ENCODE results near the gene PACRG. TPM values are rescaled to one million over a fixed set of nuclear protein-coding genes. Genes with fewer than 3 reads are reported as not detected.

Gene PACRG
- total and polyA plus RNA-seq, 2 of the 4 experiments (the other 2 are of a cell fraction) = not detected

DNA sequence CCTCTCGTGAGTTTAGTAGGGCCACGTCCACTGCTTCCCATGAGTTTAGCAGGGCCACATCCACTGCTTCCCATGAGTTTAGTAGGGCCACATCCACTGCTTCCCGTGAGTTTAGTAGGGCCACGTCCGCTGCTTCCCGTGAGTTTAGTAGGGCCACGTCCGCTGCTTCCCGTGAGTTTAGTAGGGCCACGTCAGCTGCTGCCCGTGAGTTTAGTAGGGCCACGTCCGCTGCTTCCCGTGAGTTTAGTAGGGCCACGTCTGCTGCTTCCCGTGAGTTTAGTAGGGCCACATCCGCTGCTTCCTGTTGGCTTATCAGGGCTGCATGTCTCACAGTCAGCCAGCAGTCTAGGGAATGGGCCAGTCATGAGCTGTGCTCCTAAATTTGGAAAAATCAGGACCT, 573.1 kb downstream of the PACRG start:
- Histone ChIP-seq H2AK5ac (ENCODE audit: low read depth, low read length) (no peak overlapping the region), H3K4me1 (ENCODE audit: control insufficient read depth, insufficient read depth, low read length) (no peaks in the 10 kb centered on the region), H3K4me2 (ENCODE audit: low read depth, low read length) (no peak overlapping the region), H2BK5ac (ENCODE audit: low read depth, low read length, poor library complexity, severe bottlenecking) (no peak overlapping the region), H4K20me1 (ENCODE audit: insufficient read depth, low read length) (no peaks in the 10 kb centered on the region), H3K14ac (replicated peaks; ENCODE audit: low read depth, low read length) (no peak overlapping the region), H3K9ac (ENCODE audit: low read depth, low read length) (no peak overlapping the region), H3K27ac (ENCODE audit: insufficient read depth, low read length) (no peak overlapping the region), H3K9me3 (ENCODE audit: control insufficient read depth, insufficient read depth, low read length) (peaks cover 3% of the 10 kb centered on the region), H2BK20ac (ENCODE audit: low read depth, low read length) (no peak overlapping the region), H2BK120ac (ENCODE audit: low read depth, low read length) (no peak overlapping the region), H3K4ac (ENCODE audit: low read depth, low read length) (no peak overlapping the region), H3K23ac (ENCODE audit: low read depth, low read length) (no peak overlapping the region), H3K27me3 (ENCODE audit: control insufficient read depth, insufficient read depth, low read length) (no peaks in the 10 kb centered on the region), H3K9me1 (ENCODE audit: insufficient read depth, low read length) (no peaks in the 10 kb centered on the region), H3K36me3 (ENCODE audit: control insufficient read depth, insufficient read depth, low read length) (no peaks in the 10 kb centered on the region), H4K8ac (ENCODE audit: low read depth in 2 of 2, low read length in 2 of 2) (no peak overlapping the region), H4K5ac (ENCODE audit: low read depth, low read length) (no peak overlapping the region), H3K18ac (ENCODE audit: low read depth, low read length) (no peak overlapping the region), H3K79me1 (ENCODE audit: low read depth in 1 of 2, low read length in 2 of 2) (no peaks in the 10 kb centered on the region), H2BK15ac (ENCODE audit: low read depth, low read length) (no peak overlapping the region), H2AFZ (replicated peaks; ENCODE audit: low read length, poor library complexity) (no peak overlapping the region), H2AK9ac (replicated peaks; ENCODE audit: low read depth, low read length, poor library complexity) (no peak overlapping the region), H4K91ac (ENCODE audit: insufficient read depth, low read depth, low read length) (no peak overlapping the region), H3K4me3 (ENCODE audit: insufficient read depth, low read depth, low read length) (no peak overlapping the region), H3K56ac (ENCODE audit: extremely low read depth, insufficient read depth, low read length) (no peak overlapping the region)
- POLR2A ChIA-PET (ENCODE audit: unreplicated experiment) = no interaction called here
- BruUV-seq (replicated peaks) = no TSS peak
- 80% methylated on average over 15 of the region's 17 CpGs; no CpG with 5 or more reads in 1 of the 2 experiments for WGBS, 2 experiments (ENCODE audit: extremely low coverage in 2 of 2, insufficient read length in 1 of 2)
- ATAC-seq (ENCODE audit: low read depth) (no peak), DNase-seq (no peak)
- intact Hi-C loops (cut with micrococcal nuclease) = no loop called here
- in situ Hi-C loops (cut with MboI; ENCODE audit: low sequenced_read_pairs) = no loop called here
- CTCF ChIA-PET = interaction anchor here (0.7 kb wide), 1 partner anchor 1310 kb away, joined by 5 read pairs; no protein-coding TSS in a partner anchor
- TF ChIP-seq RAD21 (IDR thresholded peaks at IDR 0.05; ENCODE audit: low read length) (no peak), MXI1 (IDR thresholded peaks at IDR 0.05; ENCODE audit: borderline replicate concordance, low read depth, low read length) (no peak), RCOR1 (IDR thresholded peaks at IDR 0.05; ENCODE audit: insufficient replicate concordance, low read length) (no peak), MAFK (IDR thresholded peaks at IDR 0.05; ENCODE audit: low read depth, low read length) (no peak), ELK1 (IDR thresholded peaks at IDR 0.05; ENCODE audit: borderline replicate concordance, low read depth, low read length) (no peak), POLR2A (IDR thresholded peaks at IDR 0.05; ENCODE audit: low read depth, low read length) (no peak), SMC3 (IDR thresholded peaks at IDR 0.05; ENCODE audit: low read depth, low read length) (no peak), USF2 (IDR thresholded peaks at IDR 0.05; ENCODE audit: low read depth, low read length) (no peak), CEBPB (IDR thresholded peaks at IDR 0.05; ENCODE audit: low read depth, low read length) (no peak), MAZ (IDR thresholded peaks at IDR 0.05; ENCODE audit: borderline replicate concordance, low read depth, low read length) (no peak), FOS (IDR thresholded peaks at IDR 0.05; ENCODE audit: low read depth, low read length) (no peak), RFX5 (IDR thresholded peaks at IDR 0.05; ENCODE audit: low read depth, low read length) (no peak), CHD1 (IDR thresholded peaks at IDR 0.05; ENCODE audit: low read depth, low read length) (no peak)
- TF ChIP-seq, protein P1, sequence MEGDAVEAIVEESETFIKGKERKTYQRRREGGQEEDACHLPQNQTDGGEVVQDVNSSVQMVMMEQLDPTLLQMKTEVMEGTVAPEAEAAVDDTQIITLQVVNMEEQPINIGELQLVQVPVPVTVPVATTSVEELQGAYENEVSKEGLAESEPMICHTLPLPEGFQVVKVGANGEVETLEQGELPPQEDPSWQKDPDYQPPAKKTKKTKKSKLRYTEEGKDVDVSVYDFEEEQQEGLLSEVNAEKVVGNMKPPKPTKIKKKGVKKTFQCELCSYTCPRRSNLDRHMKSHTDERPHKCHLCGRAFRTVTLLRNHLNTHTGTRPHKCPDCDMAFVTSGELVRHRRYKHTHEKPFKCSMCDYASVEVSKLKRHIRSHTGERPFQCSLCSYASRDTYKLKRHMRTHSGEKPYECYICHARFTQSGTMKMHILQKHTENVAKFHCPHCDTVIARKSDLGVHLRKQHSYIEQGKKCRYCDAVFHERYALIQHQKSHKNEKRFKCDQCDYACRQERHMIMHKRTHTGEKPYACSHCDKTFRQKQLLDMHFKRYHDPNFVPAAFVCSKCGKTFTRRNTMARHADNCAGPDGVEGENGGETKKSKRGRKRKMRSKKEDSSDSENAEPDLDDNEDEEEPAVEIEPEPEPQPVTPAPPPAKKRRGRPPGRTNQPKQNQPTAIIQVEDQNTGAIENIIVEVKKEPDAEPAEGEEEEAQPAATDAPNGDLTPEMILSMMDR (conservative IDR thresholded peaks at IDR 0.05; ENCODE audit: low read depth, low read length) = no peak
- dilution Hi-C loops (cut with HindIII; ENCODE audit: low sequenced_read_pairs, unreplicated experiment) = no loop called here
